OCI-LY7 (cell line): ENCODE results near the gene ROMO1.
"Not testable (repeated sequence)": the region's sequence is repeated elsewhere in the genome, so short reads cannot be mapped to it uniquely, and the experiment has no call there.

Experiments
- EZH2phosphoT487 ChIP-seq: fragments of 200-600 bp; sonication (generic); IDR thresholded peaks from 2 replicates; pipeline ENCODE4 v1.6.1; 2018; ENCODE audit warnings: low read depth, borderline replicate concordance, mild to moderate bottlenecking, mixed run types, antibody characterized with exemption, low read length, moderate library complexity, mixed read lengths
- TF ChIP-seq, protein P1 (sequence below): fragments of 200-600 bp; sonication (generic); conservative IDR thresholded peaks from 2 replicates; pipeline ENCODE4 v1.5.1; 2014; ENCODE audit warnings: mild to moderate bottlenecking, antibody characterized with exemption, low read length, moderate library complexity, mixed read lengths

DNA sequence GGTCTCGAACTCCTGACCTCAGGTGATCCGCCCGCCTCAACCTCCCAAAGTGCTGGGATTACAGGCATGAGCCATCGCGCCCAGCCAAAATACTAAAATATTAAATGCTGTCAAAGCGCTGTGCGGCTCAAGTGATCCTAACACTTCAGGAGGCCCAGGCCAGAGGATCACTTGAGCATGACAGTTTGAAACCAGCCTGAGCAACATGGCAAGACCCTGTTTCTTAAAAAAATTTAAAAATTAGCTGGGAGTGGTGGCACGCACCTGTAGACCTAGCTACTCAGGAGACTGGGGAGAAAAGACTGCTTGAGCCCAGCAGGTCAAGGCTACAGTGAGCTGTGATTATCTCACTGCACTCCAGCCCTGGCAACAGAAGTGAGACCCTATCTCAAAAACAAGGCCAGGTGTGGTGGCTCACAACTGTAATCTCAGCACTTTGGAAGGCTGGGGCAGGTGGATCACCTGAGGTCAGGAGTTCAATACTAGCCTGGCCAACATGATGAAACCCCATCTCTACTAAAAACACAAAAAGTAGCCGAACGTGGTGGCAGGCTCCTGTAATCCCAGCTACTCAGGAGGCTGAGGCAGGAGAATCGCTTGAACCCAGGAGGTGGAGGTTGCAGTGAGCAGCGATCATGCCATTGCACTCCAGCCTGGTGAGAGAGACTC, 24.6 kb downstream of the ROMO1 start:
- TF ChIP-seq, protein P1, sequence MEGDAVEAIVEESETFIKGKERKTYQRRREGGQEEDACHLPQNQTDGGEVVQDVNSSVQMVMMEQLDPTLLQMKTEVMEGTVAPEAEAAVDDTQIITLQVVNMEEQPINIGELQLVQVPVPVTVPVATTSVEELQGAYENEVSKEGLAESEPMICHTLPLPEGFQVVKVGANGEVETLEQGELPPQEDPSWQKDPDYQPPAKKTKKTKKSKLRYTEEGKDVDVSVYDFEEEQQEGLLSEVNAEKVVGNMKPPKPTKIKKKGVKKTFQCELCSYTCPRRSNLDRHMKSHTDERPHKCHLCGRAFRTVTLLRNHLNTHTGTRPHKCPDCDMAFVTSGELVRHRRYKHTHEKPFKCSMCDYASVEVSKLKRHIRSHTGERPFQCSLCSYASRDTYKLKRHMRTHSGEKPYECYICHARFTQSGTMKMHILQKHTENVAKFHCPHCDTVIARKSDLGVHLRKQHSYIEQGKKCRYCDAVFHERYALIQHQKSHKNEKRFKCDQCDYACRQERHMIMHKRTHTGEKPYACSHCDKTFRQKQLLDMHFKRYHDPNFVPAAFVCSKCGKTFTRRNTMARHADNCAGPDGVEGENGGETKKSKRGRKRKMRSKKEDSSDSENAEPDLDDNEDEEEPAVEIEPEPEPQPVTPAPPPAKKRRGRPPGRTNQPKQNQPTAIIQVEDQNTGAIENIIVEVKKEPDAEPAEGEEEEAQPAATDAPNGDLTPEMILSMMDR: not testable (repeated sequence)
- not testable (repeated sequence) for TF ChIP-seq EZH2phosphoT487
